HG03571 (cell line): Measurements from ENCODE around the gene SMAD3.
"Not testable (repeated sequence)": the region's sequence is repeated elsewhere in the genome, so short reads cannot be mapped to it uniquely, and the experiment has no call there.

Experiments
- ATAC-seq: cut with Tn5 transposase; IDR thresholded peaks from one replicate; pipeline ENCODE4 v1.9.1; 2021; ENCODE audit not compliant: unreplicated experiment

Gene SMAD3

GRCh38 chr15:67138891-67139855, 73.8 kb downstream of the SMAD3 start:
- no peak for ATAC-seq

GRCh38 chr15:67140078-67140833, 74.9 kb downstream of the SMAD3 start:
- no peak for ATAC-seq

- no peak for ATAC-seq
Measured at GRCh38 chr15:67142092-67142766, 76.8 kb downstream of the SMAD3 start.

GRCh38 chr15:67142767-67143100, 77.3 kb downstream of the SMAD3 start:
- ATAC-seq: no peak

GRCh38 chr15:67143646-67144045, 78.2 kb downstream of the SMAD3 start:
- no peak for ATAC-seq

- no peak for ATAC-seq
Measured at GRCh38 chr15:67144609-67145311, 79.4 kb downstream of the SMAD3 start.

GRCh38 chr15:67145312-67145610, 79.9 kb downstream of the SMAD3 start:
- ATAC-seq: no peak

- no peak for ATAC-seq
Measured at GRCh38 chr15:67145710-67146109, 80.3 kb downstream of the SMAD3 start.

- no peak for ATAC-seq
Measured at GRCh38 chr15:67146234-67146633, 80.8 kb downstream of the SMAD3 start.

GRCh38 chr15:67146875-67147381, 81.5 kb downstream of the SMAD3 start:
- no peak for ATAC-seq

GRCh38 chr15:67147396-67147949, 82.1 kb downstream of the SMAD3 start:
- no peak for ATAC-seq

- no peak for ATAC-seq
Measured at GRCh38 chr15:67148196-67148701, 82.8 kb downstream of the SMAD3 start.

GRCh38 chr15:67149068-67149772, 83.8 kb downstream of the SMAD3 start:
- no peak for ATAC-seq

- no peak for ATAC-seq
Measured at GRCh38 chr15:67149773-67150022, 84.3 kb downstream of the SMAD3 start.

GRCh38 chr15:67150023-67150860, 84.8 kb downstream of the SMAD3 start:
- no peak for ATAC-seq

- no peak for ATAC-seq
Measured at GRCh38 chr15:67152429-67152828, 87.0 kb downstream of the SMAD3 start.

GRCh38 chr15:67153044-67153443, 87.6 kb downstream of the SMAD3 start:
- ATAC-seq: not testable (repeated sequence)

GRCh38 chr15:67154249-67154648, 88.8 kb downstream of the SMAD3 start:
- no peak for ATAC-seq

GRCh38 chr15:67156426-67156825, 91.0 kb downstream of the SMAD3 start:
- ATAC-seq: no peak
